GM04504 (cell line): Measurements from ENCODE around the gene OSBPL10.
A peak's percentile ranks its signal among the peaks of the same experiment; 100 is the strongest.

Experiments used
- DNase-seq: peaks from one replicate; pipeline ENCODE4 v3.0.0-alpha.2; 2012; ENCODE audit warnings: low read depth

The OSBPL10 gene

GRCh38 chr3:31740397-31740796, 240.7 kb downstream of the OSBPL10 start:
- DNase-seq: no peak

DNA sequence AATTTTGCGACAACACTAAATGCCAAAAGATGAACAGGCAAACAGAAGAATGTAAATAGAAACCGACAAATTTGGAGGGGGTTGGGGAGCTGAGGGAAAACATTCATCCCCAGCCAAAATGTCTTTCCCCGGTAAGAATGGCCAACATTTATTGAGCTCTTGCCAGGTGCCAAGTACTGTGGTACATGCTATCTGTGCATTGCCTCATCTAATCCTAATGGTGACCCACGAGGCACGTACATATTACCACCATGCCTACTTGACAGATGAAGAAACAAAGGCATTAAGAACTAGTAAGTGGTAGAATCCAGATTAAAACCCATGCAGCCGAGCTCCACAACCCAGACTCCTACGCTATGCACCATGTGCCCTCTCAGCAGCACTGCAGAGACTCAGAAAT, 242.7 kb downstream of the OSBPL10 start:
- DNase-seq: no peak

GRCh38 chr3:31735667-31736066, 245.4 kb downstream of the OSBPL10 start:
- DNase-seq: no peak

GRCh38 chr3:31733234-31733667, 247.8 kb downstream of the OSBPL10 start:
- DNase-seq: no peak

GRCh38 chr3:31732548-31732947, 248.5 kb downstream of the OSBPL10 start:
- no peak for DNase-seq

GRCh38 chr3:31729573-31729972, 251.5 kb downstream of the OSBPL10 start:
- DNase-seq: no peak

DNA sequence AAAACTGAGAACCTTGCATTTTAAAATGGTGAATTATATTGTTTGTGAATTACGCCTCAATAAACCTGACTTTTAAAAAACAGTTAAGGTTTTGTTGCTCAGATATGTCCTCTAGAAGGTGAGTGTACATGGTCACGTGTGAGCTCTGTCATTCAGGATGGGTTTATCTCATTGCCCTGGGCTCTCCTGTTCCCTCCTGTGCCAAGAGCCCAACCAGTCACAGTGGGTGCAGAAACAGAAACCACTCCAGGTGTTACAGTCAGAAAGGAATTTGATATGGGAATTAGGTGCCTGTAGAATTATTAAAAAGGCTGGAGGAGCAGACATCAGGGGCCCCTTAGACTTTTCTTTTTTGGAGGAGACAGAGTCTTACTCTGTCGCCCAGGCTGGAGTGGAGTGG, 252.0 kb downstream of the OSBPL10 start:
- no peak for DNase-seq

DNA sequence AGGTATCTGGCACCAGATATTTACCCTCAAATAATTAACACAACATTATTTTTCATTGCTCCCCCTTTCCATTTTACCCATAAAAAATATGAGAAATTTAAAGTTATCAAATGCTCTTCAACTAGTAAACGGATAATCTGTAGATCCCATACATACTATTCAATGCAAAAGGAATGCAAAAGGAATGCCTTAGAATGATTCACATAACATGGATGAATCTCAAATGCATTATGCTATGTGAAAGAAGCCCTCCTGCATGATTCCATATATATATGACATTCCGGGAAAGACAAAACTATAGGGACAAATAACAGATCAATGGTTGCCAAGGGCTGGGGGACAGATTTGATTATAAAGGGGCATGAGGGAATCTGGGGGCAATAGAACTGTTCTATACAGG, 252.7 kb downstream of the OSBPL10 start:
- no peak for DNase-seq

DNA sequence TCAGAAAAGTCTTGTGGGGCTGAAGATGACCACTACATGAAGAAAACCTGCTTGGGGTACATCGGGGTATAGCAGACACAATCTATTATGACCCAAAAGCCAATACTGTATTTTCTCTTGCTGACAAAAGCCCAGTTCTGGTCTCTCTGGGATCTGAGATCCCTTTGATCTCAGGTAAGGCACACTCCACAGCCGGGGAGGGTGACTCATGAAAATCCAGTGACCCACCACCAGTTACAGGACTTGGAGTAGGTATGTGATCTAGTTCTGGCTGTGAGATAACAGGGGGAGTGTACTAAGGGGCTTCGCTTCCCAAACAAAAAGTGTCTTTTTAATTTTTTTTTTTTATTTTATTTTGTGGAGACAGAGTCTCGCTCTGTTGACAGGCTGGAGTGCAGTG, 255.1 kb downstream of the OSBPL10 start:
- DNase-seq: no peak

GRCh38 chr3:31725568-31725967, 255.5 kb downstream of the OSBPL10 start:
- no peak for DNase-seq

DNA sequence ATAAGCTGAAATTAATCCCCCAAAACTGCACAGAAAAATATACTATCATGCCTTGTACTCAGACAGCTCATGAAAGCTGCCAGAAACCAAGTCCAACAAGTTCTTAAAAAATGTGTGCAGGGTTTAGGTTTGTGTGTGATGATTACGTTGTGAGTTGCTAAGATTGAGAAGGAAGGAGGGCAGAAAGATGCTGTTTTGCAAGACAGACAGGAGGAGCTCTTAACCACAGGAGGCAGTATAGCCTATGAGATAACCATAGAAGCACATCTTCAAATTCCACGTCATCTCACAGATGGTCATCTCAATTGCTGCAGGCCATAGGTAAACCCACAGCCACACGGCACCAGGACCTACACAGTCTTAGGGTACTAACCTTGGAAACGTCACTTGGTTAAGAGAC, 256.4 kb downstream of the OSBPL10 start:
- no peak for DNase-seq

DNA sequence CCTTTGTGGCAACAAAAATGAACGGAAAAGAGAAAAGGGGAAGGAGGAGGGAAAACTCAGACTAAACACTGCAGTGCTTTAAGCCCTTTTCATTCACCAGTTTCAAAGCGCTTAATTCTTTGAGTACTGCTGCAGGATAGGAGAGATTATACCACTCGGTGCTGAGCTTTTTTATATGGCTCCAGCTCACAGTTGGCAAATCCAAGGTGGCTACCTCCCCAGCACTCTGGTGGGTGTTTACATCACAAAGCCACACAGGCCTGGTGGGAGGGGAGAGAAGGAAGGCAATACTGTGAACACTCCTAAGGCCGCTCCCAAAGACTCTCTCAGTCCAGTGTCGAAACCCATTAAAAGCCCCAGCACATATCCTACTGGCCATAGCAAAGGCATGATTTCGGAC, 256.9 kb downstream of the OSBPL10 start:
- no peak for DNase-seq

- no peak for DNase-seq
These were observed 257.4 kb downstream of the OSBPL10 start for GRCh38 chr3:31723701-31724100.

- DNase-seq: no peak
These were observed 259.4 kb downstream of the OSBPL10 start for GRCh38 chr3:31721676-31722075.

DNA sequence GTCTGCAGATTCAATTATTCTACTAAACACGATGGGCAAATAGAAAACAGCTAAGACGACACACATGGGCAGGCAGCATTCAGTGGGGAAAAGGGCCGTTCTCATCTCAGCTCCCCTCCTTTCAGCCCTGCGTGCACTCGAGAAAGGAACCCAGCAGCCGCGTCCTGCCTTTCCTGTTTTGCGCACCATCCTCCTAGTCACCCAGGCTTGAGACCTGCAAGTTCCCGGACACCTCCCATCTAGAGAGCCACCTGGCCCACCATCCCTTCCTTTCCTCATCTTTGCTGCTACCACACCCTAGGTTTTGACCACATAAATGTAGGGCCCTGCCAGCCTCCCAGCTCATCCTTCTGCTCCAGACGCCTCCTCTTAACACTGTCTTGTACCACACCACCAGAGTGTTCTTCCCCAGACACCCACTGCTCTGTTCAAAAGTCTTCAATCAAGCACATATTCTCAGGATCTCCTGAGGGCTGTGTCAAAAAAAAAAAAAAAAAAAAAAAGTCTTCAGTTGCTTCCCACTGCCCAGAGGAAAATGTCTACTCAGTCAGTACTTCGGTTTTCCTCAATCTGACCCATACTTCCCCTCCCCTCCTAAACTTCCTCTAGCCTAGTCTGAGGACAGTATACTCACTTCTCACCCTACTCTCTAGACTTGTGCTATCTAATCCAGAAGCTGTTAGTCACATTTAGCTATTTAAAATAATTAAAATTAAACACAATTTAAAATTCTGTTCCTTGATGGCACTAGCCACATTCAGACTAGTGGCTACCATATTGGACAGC, 266.4 kb downstream of the OSBPL10 start:
- DNase-seq: no peak

DNA sequence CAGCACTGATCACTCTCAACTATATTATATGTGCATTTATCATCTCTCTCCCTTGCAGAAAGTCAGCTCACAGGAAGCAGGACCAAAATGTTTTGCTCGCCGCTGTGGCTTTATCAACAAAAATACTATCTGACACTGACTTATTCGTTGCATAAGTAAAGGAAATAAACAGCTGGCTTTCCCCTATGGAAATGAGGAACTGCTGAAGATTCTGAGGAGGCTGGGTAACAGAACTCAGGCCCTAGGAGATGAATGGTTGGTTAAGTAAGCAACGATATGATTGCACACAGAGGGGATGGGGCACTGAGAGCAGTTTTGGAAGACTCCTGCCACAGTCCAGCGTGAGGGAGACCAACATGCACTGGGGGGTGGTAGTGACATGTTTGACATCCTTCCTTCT, 267.2 kb downstream of the OSBPL10 start:
- DNase-seq: no peak

GRCh38 chr3:31710123-31710803, 270.8 kb downstream of the OSBPL10 start:
- DNase-seq: no peak

- no peak for DNase-seq
These were observed 271.5 kb downstream of the OSBPL10 start for GRCh38 chr3:31709526-31709925.

GRCh38 chr3:31709005-31709404, 272.1 kb downstream of the OSBPL10 start:
- DNase-seq: no peak

DNA sequence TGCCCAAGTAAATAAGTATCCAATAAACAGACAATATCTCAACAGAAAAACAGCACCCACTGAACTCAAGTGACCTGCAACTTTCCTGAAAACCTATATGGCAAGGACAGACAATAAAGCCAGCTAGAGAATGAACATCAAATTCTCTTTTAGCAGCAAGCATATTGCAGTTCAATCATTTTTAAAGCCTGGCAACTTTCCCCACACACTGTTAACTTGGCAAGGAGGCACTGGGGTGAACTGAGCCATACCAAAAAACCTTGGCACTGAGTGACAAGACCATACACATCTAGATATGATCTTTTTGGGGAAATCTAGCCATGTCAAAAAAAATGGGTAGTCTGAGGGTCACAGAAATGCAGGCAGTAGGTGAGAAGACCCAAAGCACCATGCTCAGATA, 273.8 kb downstream of the OSBPL10 start:
- DNase-seq: no peak

DNA sequence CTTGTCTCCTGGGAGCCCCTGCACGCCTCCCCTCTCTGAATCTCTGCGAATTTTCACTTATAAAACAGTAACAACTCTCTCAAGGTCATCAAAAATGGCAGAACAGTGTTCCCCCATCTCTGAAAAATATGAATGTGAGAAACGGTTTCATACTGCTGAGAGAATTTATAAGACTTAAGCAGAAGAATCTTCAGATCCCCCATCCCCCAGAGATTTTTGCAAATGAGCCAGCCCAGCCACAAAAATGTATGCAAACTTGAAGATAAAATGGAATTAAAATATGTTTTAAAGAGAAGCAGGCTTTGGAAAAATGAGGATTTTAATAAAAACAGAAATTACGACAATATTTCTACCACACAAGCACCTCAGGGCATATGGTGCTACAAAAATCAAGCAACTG, 275.3 kb downstream of the OSBPL10 start:
- no peak for DNase-seq

DNA sequence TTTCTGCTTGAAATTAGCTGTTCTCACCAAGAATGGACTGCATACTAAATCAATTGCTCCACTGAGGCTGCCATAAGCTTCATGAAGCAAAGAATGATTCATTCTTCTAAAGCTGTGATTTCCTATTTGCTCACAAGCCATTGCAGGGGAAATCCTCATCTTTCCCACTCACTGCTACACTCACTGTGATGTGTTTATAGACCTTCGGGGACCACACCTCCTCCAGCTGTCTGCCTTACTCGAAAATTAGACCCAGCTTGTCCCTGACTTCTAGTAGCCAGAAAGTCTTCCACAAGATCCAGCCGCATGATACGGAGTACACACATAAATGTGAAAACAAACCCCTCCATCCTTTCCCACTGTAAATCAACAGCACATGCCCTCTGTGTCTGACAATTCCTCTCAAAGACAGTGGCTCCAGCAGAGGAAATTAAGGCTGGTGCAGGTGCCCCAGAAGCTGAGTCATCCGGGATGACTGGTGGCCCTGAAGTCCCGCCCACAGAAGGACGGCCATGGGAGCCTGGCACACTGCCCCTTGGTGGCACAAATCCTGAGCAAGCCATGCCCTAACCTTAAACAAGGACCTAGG, 276.4 kb downstream of the OSBPL10 start:
- peak; percentile 22 for DNase-seq

DNA sequence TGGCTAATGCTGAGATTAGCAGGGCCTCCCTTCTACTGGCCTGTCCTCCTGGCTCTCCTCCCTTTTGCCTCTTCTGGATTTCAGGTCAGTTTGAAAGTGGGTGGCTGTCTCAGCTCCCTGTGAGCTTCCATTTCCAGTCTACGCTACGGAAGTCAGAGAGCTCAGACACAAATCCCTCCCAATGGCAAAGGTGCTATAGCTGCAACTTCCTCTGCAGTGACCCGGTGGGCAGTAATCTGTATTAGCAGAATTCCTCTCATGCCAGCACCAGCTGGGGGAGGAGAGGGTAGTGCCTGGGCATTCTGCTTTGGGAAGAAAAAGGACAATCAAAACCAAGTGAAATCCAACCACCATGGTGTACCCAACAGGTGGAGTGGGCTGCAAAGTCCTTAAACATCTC, 276.9 kb downstream of the OSBPL10 start:
- no peak for DNase-seq
